MM.1S (cell line): ENCODE measurements around the gene PRPF6.

Experiments used
- DNase-seq: peaks from one replicate; pipeline ENCODE4 v3.0.0-alpha.2; 2015
- H2AFZ ChIP-seq: fragments of 300-600 bp; sonication (generic); 2 replicates; pipeline ENCODE4 v1.6.0; 2016; ENCODE audit warnings: antibody characterized with exemption, low read length
- H3F3A ChIP-seq: fragments of 300-600 bp; sonication (generic); 2 replicates; pipeline ENCODE4 v1.6.1; 2016; ENCODE audit warnings: mild to moderate bottlenecking, antibody characterized with exemption, low read length, moderate library complexity, mixed read lengths; ENCODE audit not compliant: insufficient read depth
- H3K27ac ChIP-seq: fragments of 300-600 bp; sonication (generic); 2 replicates; pipeline ENCODE4 v1.5.1; 2016; ENCODE audit warnings: mild to moderate bottlenecking, low read length
- H3K27me3 ChIP-seq: fragments of 300-600 bp; sonication (generic); replicated peaks from 2 replicates; pipeline ENCODE4 v1.6.0; 2016; ENCODE audit warnings: low read length; ENCODE audit not compliant: insufficient read depth
- H3K36me3 ChIP-seq: fragments of 300-600 bp; sonication (generic); replicated peaks from 2 replicates; pipeline ENCODE4 v1.6.1; 2016; ENCODE audit warnings: mild to moderate bottlenecking, low read length, mixed read lengths; ENCODE audit not compliant: insufficient read depth
- H3K4me1 ChIP-seq: fragments of 300-600 bp; sonication (generic); 2 replicates; pipeline ENCODE4 v1.6.1; 2016; ENCODE audit warnings: low read length, mixed read lengths
- H3K4me2 ChIP-seq: fragments of 300-600 bp; sonication (generic); 2 replicates; pipeline ENCODE4 v1.6.0; 2016; ENCODE audit warnings: low read depth, low read length
- H3K4me3 ChIP-seq: fragments of 300-600 bp; sonication (generic); 2 replicates; pipeline ENCODE4 v1.5.1; 2016; ENCODE audit warnings: low read length, mixed read lengths
- H3K79me2 ChIP-seq: fragments of 300-600 bp; sonication (generic); 2 replicates; pipeline ENCODE4 v1.6.1; 2016; ENCODE audit warnings: mixed run types, low read length, mixed read lengths
- H3K9ac ChIP-seq: fragments of 300-600 bp; sonication (generic); 2 replicates; pipeline ENCODE4 v1.6.1; 2016; ENCODE audit warnings: low read length, mixed read lengths
- H3K9me2 ChIP-seq: fragments of 300-600 bp; sonication (generic); replicated peaks from 2 replicates; pipeline ENCODE4 v1.6.1; 2016; ENCODE audit warnings: mild to moderate bottlenecking, low read length, mixed read lengths; ENCODE audit not compliant: insufficient read depth
- H3K9me3 ChIP-seq: fragments of 300-600 bp; sonication (generic); replicated peaks from 2 replicates; pipeline ENCODE4 v1.6.1; 2016; ENCODE audit warnings: mild to moderate bottlenecking, low read length, mixed read lengths; ENCODE audit not compliant: insufficient read depth
- H4K20me1 ChIP-seq: fragments of 300-600 bp; sonication (generic); 2 replicates; pipeline ENCODE4 v1.6.1; 2016; ENCODE audit warnings: mild to moderate bottlenecking, low read length, moderate library complexity, mixed read lengths; ENCODE audit not compliant: insufficient read depth
- CTCF ChIP-seq: fragments of 300-600 bp; sonication (generic); IDR thresholded peaks from 2 replicates; pipeline ENCODE4 v1.5.1; 2016; ENCODE audit warnings: antibody characterized with exemption, low read length, mixed read lengths
- EZH2 ChIP-seq: fragments of 300-600 bp; sonication (generic); optimal IDR thresholded peaks from 2 replicates; pipeline ENCODE3; 2017; ENCODE audit warnings: low read depth, mild to moderate bottlenecking, antibody characterized with exemption, low read length, mixed read lengths
- EZH2phosphoT487 ChIP-seq: fragments of 300-600 bp; sonication (generic); IDR thresholded peaks from 2 replicates; pipeline ENCODE4 v1.6.1; 2018; ENCODE audit warnings: antibody characterized with exemption, low read length

Gene PRPF6

DNA sequence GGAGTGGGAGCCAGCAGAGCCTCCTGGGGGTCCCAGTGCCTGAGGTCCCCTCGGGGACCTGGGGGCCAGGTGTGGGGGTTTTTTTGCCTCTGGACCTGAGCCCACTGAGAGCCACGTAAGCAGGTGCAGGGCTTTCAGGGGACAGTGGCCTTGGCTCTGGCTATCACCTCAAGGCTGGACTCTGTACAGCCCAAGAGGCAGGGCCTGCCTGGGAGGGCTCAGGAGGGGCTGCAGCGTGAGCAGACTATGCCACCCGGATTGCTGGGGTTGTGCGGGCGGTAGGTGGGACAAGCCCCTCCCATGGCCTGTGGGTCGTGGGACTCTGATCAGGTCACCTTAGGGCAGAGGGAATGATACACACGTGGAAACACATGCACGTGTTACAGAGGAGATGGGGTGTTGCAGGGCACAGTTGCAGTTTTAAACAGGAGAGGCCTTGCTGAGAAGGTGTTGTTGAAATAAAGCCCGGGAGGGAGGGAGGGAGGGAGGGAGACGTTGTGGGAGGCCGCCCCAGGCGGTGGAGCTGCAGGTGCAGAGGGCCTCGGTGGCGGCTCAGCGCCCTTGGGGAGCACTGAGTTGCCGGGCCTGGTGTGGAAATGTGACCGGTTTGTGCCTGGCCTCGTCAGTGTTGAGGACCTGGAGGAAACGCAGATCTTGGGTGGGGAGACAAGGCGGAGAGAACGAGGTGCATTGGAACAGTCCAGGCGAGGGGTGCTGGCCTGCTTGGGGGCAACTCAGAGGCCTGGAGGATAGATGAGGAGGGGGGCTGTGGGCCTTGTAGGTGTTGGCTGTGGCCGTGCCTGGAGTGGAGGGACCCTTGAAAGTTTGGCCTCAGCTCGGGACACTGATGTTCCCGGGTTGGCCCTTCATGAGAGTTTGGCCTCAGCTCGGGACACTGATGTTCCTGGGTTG, 84.4 kb downstream of the PRPF6 start:
- Histone ChIP-seq H3K27ac (peak overlapping the region; percentile 84), H2AFZ (no peak overlapping the region), H3K9me2 (no peaks in the 10 kb centered on the region), H3K4me2 (peak overlapping the region; percentile 77; the same call in 1 of the 2 replicates), H3K4me3 (no peak overlapping the region), H3K27me3 (peaks cover 2% of the 10 kb centered on the region; the same call in 1 of the 2 replicates), H3K36me3 (no peaks in the 10 kb centered on the region), H3K9me3 (no peaks in the 10 kb centered on the region), H4K20me1 (no peaks in the 10 kb centered on the region), H3K9ac (peak overlapping the region; percentile 49; the same call in 1 of the 2 replicates), H3F3A (peaks cover 11% of the 10 kb centered on the region), H3K79me2 (no peaks in the 10 kb centered on the region), H3K4me1 (peaks cover 38% of the 10 kb centered on the region)
- TF ChIP-seq EZH2 (no peak), EZH2phosphoT487 (no peak), CTCF (no peak)
- DNase-seq = peak; percentile 56

DNA sequence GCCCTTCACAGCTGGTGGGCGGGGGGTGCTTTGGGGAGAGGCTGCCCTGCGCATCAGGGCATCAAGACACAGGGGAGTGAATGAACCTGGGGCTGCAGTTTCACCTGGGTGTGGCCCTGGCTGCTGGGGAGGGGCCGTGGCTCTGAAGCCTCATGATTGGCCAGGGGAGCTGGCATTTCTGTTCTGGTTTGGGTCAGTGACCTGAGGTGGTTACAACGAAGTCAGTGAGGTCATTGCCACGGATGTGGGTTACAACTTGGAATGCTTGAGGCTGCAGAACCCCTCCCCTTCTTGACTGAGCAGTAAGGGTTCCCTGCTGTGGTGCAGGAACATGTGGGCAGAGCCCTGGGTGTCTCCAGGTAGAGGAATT, 85.0 kb downstream of the PRPF6 start:
- Histone ChIP-seq H3K9me2 (no peaks in the 10 kb centered on the region), H3K27me3 (no peaks in the 10 kb centered on the region), H3F3A (peaks cover 11% of the 10 kb centered on the region), H3K4me1 (peaks cover 38% of the 10 kb centered on the region), H3K9ac (peak overlapping the region; percentile 49; the same call in 1 of the 2 replicates), H3K27ac (peak overlapping the region; percentile 84; the same call in 1 of the 2 replicates), H4K20me1 (no peaks in the 10 kb centered on the region), H3K9me3 (no peaks in the 10 kb centered on the region), H3K4me3 (peak overlapping the region; percentile 16; the same call in 1 of the 2 replicates), H2AFZ (no peak overlapping the region), H3K4me2 (peak overlapping the region; percentile 77), H3K36me3 (no peaks in the 10 kb centered on the region), H3K79me2 (no peaks in the 10 kb centered on the region)
- TF ChIP-seq EZH2phosphoT487 (no peak), CTCF (no peak), EZH2 (no peak)
- DNase-seq = peak; percentile 95

DNA sequence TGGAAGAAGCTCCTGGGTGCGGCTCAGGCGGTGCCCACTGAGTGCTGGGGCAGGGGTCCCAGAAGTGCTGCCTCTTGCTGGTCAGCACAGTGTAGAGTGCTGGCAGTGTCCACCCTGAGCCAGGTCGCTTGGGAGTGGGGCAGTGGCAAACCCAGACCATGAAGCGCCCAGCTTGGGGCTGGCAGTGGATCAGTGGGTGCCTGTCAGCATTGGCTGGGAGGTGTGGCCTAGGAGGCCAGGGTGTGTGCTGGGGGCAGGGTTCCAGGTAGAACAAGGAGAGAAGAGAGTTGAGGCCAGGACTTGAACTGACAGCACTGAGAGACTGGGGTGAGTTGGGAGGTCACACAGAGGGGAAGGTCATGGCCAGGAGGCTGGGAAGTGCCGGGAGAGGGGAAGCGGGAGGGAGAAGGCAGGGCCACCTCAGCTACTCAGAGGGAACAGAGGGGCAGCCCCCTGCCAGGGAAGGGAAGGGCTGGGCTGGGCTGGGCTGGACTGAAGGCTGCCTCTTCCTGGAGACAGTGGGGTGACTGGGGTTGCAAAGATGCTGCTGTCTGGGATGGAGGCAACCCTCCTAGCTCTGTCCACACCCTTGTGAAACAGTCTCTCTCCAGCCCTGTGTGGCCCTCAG, 86.2 kb downstream of the PRPF6 start:
- DNase-seq = no peak
- peak overlapping the region; percentile 77 for H3K4me2 ChIP-seq
- no peaks in the 10 kb centered on the region for H3K36me3 ChIP-seq
- no peaks in the 10 kb centered on the region for H4K20me1 ChIP-seq
- TF ChIP-seq EZH2phosphoT487 = no peak
- no peak for TF ChIP-seq EZH2
- TF ChIP-seq CTCF = no peak
- H3K4me3 ChIP-seq = no peak overlapping the region
- H2AFZ ChIP-seq = no peak overlapping the region
- peaks cover 37% of the 10 kb centered on the region for H3K4me1 ChIP-seq
- no peaks in the 10 kb centered on the region for H3K9me3 ChIP-seq
- H3K27ac ChIP-seq = no peak overlapping the region
- no peak overlapping the region for H3K9ac ChIP-seq
- H3F3A ChIP-seq = peaks cover 11% of the 10 kb centered on the region
- no peaks in the 10 kb centered on the region for H3K27me3 ChIP-seq
- H3K79me2 ChIP-seq = no peaks in the 10 kb centered on the region
- H3K9me2 ChIP-seq = no peaks in the 10 kb centered on the region
